Measurements from ENCODE around the gene SV2C. TPM values are rescaled to one million over a fixed set of nuclear protein-coding genes. Genes with fewer than 3 reads are reported as not detected.

SV2C gene
- total RNA-seq, 1 experiment from 2014 or later: not detected

GRCh38 chr5:76175821-76176403 is 92.7 kb downstream of the SV2C start:
- H3K36me3 ChIP-seq (ENCODE audit: control insufficient read depth in 1 of 2, insufficient read depth in 2 of 2, low read length in 2 of 2): no peaks in the 10 kb centered on the region
- ChIA-PET POLR2A (no interaction called here), CTCF (interaction anchor here (0.6 to 2.7 kb wide), 32 partner anchors 8 to 496 kb away, joined by 3 to 27 read pairs (median 4); no protein-coding TSS in a partner anchor), RAD21 (ENCODE audit: low non-redundant PET in 1 of 2, low total read pairs in 2 of 2, uncharacterized antibody in 2 of 2, unreplicated experiment in 2 of 2) (no interaction called here)
- H2AFZ ChIP-seq (ENCODE audit: low read depth, low read length, poor library complexity, severe bottlenecking): no peak overlapping the region
- DNase-seq (ENCODE audit: low read depth, low spot score) (no peak), ATAC-seq (no peak)
- H3K4me3 ChIP-seq (replicated peaks in 1 of 2; ENCODE audit: low read depth in 1 of 2, low read length in 2 of 2): no peak overlapping the region
- no peak for TF ChIP-seq ATF3 (IDR thresholded peaks at IDR 0.05)
- no peak for TF ChIP-seq POLR2A (IDR thresholded peaks at IDR 0.05; ENCODE audit: borderline replicate concordance, extremely low read depth, insufficient read depth, insufficient read length)
- TF ChIP-seq YY1 (IDR thresholded peaks at IDR 0.05; ENCODE audit: extremely low read depth, insufficient replicate concordance, low read depth, low read length): no peak
- no peak for TF ChIP-seq MAX (IDR thresholded peaks at IDR 0.05)
- TF ChIP-seq ZNF274 (IDR thresholded peaks at IDR 0.05; ENCODE audit: low read depth, low read length): no peak
- TF ChIP-seq ZFX (IDR thresholded peaks at IDR 0.05): no peak
- no peak for TF ChIP-seq EGR1 (IDR thresholded peaks at IDR 0.05; ENCODE audit: low read depth)
- TF ChIP-seq JUND (IDR thresholded peaks at IDR 0.05): no peak
- TF ChIP-seq CEBPB (IDR thresholded peaks at IDR 0.05; ENCODE audit: low read depth): no peak
- TF ChIP-seq TCF7L2 (IDR thresholded peaks at IDR 0.05; ENCODE audit: borderline replicate concordance, extremely low read depth, insufficient read depth, insufficient read length): no peak
- no peak for TF ChIP-seq SP1 (IDR thresholded peaks at IDR 0.05; ENCODE audit: low read depth)
- no peak for TF ChIP-seq POLR2AphosphoS5 (IDR thresholded peaks at IDR 0.05; ENCODE audit: low read depth, low read length)
- no peak for TF ChIP-seq CBX3 (IDR thresholded peaks at IDR 0.05; ENCODE audit: low read depth)
- no peak for TF ChIP-seq SRF (IDR thresholded peaks at IDR 0.05; ENCODE audit: low read depth)
- TF ChIP-seq SIN3A (IDR thresholded peaks at IDR 0.05; ENCODE audit: low read depth): no peak
- TF ChIP-seq REST (IDR thresholded peaks at IDR 0.05; ENCODE audit: low read depth): no peak
- TF ChIP-seq FOSL1 (IDR thresholded peaks at IDR 0.05; ENCODE audit: low read depth): no peak
- TF ChIP-seq CTCF (IDR thresholded peaks at IDR 0.05 in 2 of 3, conservative IDR thresholded peaks at IDR 0.05 in 1 of 3; ENCODE audit: borderline replicate concordance in 1 of 3, insufficient read depth in 1 of 3, low read depth in 2 of 3, low read length in 2 of 3): no peak
- peaks cover 0 to 1% of the 10 kb centered on the region in 2 experiments; a peak in 1 of 4 replicates for H3K4me1 ChIP-seq (ENCODE audit: control insufficient read depth in 1 of 2, insufficient read depth in 2 of 2, low read length in 2 of 2)
- H3K9me3 ChIP-seq (ENCODE audit: control insufficient read depth in 1 of 2, insufficient read depth in 1 of 2, low read depth in 1 of 2, low read length in 2 of 2): no peaks in the 10 kb centered on the region
- H3K27me3 ChIP-seq (ENCODE audit: insufficient read depth, low read length): no peaks in the 10 kb centered on the region
- H3K9ac ChIP-seq (ENCODE audit: low read length): no peak overlapping the region
- no peak overlapping the region for H3K4me2 ChIP-seq (ENCODE audit: low read length)
- no TSS peak for BruUV-seq (replicated peaks)
- no peaks in the 10 kb centered on the region for H3K9me2 ChIP-seq (ENCODE audit: insufficient read depth)
- intact Hi-C loops (cut with micrococcal nuclease): loop anchor here (5.0 kb wide), 1 partner anchor 439 kb away; no protein-coding TSS in a partner anchor
- H3K79me2 ChIP-seq (ENCODE audit: insufficient read depth, low read length): no peaks in the 10 kb centered on the region
- H4K20me1 ChIP-seq (ENCODE audit: insufficient read depth): no peaks in the 10 kb centered on the region
- no peak overlapping the region for H3K27ac ChIP-seq (ENCODE audit: low read depth, low read length)

Measured in HCT116 (cell line).